Brain microvascular endothelial cell (primary cell): ENCODE measurements around the gene ALDH5A1.

Experiments used
- DNase-seq: peaks from one replicate; pipeline ENCODE4 v3.0.0-alpha.2; 2020
- H3K27ac ChIP-seq: fragments of 250-450 bp; sonication (Bioruptor Pico); 2 replicates; pipeline ENCODE4 v1.5.1; 2020; ENCODE audit warnings: mild to moderate bottlenecking, moderate library complexity
- H3K27me3 ChIP-seq: fragments of 250-450 bp; sonication (Bioruptor Pico); replicated peaks from 2 replicates; pipeline ENCODE4 v1.5.1; 2020; ENCODE audit warnings: mild to moderate bottlenecking
- H3K36me3 ChIP-seq: fragments of 250-450 bp; sonication (Bioruptor Pico); replicated peaks from 2 replicates; pipeline ENCODE4 v1.5.1; 2020; ENCODE audit warnings: mild to moderate bottlenecking
- H3K4me3 ChIP-seq: 2 replicates; pipeline ENCODE4 v1.5.1; 2011; ENCODE audit warnings: low read depth, mild to moderate bottlenecking, control low read depth, low read length, moderate library complexity
- in situ Hi-C: cut with HindIII; loops from 2 replicates; pipeline ENCODE4 v1.10.0; 2017; ENCODE audit warnings: low sequenced_read_pairs, low pct_ligation_motif_present
- TF ChIP-seq, protein P1 (sequence below): IDR thresholded peaks from 2 replicates; pipeline ENCODE4 v1.5.1; 2011; ENCODE audit warnings: low read depth, mild to moderate bottlenecking, moderate library complexity, low read length, control low read depth, inconsistent platforms; ENCODE audit errors: missing control alignments

Gene ALDH5A1

DNA sequence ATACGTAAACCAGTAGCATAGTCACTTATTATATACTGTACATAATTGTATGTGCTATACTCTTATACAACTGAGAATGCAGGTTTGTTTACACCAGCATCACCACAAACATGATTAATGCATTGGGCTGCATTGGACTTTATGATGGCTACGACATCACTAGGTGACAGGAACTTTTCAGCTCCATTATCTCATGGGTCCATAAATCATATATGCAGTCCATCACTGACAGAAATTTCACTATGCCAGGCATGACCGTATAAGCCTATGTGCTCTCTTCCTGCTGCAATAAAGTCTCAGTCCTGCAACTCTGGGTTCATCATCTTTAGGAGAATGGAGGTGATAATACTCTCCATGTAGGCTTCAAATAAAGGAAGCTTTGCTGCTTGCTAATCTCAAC, 45.4 kb downstream of the ALDH5A1 start:
- no peak overlapping the region for H3K4me3 ChIP-seq
- in situ Hi-C loops = no loop called here
- H3K27me3 ChIP-seq = no peaks in the 10 kb centered on the region
- H3K27ac ChIP-seq = no peak overlapping the region
- H3K36me3 ChIP-seq = no peaks in the 10 kb centered on the region
- no peak for DNase-seq
- TF ChIP-seq, protein P1, sequence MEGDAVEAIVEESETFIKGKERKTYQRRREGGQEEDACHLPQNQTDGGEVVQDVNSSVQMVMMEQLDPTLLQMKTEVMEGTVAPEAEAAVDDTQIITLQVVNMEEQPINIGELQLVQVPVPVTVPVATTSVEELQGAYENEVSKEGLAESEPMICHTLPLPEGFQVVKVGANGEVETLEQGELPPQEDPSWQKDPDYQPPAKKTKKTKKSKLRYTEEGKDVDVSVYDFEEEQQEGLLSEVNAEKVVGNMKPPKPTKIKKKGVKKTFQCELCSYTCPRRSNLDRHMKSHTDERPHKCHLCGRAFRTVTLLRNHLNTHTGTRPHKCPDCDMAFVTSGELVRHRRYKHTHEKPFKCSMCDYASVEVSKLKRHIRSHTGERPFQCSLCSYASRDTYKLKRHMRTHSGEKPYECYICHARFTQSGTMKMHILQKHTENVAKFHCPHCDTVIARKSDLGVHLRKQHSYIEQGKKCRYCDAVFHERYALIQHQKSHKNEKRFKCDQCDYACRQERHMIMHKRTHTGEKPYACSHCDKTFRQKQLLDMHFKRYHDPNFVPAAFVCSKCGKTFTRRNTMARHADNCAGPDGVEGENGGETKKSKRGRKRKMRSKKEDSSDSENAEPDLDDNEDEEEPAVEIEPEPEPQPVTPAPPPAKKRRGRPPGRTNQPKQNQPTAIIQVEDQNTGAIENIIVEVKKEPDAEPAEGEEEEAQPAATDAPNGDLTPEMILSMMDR = no peak

DNA sequence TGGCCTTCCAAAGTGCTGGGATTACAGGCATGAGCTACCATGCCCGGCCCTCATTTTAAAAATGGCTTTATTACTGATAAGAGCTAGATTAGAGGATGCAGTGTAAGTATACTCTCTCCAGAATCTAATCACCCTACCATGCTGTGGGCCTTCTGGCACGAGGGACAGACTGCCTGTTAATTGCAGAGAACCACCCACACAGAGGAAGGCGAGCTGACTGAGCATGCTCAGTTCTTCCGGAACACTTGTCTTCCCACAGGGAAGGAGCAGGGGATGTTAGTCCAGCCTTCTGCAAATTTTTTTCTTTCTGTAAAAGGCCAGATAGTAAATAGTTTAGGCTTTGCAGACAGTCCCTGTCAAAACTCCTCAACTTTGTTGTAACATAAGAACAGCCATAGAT, 48.9 kb downstream of the ALDH5A1 start:
- H3K27ac ChIP-seq = no peak overlapping the region
- in situ Hi-C loops = no loop called here
- DNase-seq = no peak
- no peaks in the 10 kb centered on the region for H3K27me3 ChIP-seq
- H3K4me3 ChIP-seq = no peak overlapping the region
- TF ChIP-seq, protein P1 = no peak
- H3K36me3 ChIP-seq = no peaks in the 10 kb centered on the region

GRCh38 chr6:24545183-24545582, 50.4 kb downstream of the ALDH5A1 start:
- in situ Hi-C loops = no loop called here
- Histone ChIP-seq H3K27ac (no peak overlapping the region), H3K4me3 (no peak overlapping the region), H3K27me3 (no peaks in the 10 kb centered on the region), H3K36me3 (no peaks in the 10 kb centered on the region)
- no peak for DNase-seq
- TF ChIP-seq, protein P1 = no peak

DNA sequence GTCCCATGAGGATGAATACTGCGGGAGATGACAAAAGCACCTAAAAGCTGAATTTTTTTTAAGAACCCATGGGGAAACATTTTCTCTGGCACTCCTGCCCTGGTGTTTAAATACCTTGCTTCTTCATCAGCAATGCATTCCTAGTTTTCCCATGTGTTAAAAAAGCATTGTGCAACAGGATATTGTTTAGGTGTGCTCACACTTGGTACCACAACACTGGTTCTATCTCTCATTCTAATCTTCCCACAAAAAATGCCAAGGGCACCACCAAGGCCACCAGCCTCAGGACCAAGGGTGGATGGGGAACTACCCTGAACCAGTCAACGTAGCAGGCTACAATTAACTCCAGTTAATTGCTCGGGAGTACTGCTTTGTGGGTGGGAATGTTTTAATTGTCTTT, 50.9 kb downstream of the ALDH5A1 start:
- Histone ChIP-seq H3K27me3 (no peaks in the 10 kb centered on the region), H3K27ac (no peak overlapping the region), H3K36me3 (no peaks in the 10 kb centered on the region), H3K4me3 (no peak overlapping the region)
- TF ChIP-seq, protein P1 = no peak
- no peak for DNase-seq
- in situ Hi-C loops = no loop called here

GRCh38 chr6:24546439-24546838, 51.7 kb downstream of the ALDH5A1 start:
- DNase-seq = no peak
- no peak overlapping the region for H3K4me3 ChIP-seq
- TF ChIP-seq, protein P1 = no peak
- H3K27me3 ChIP-seq = no peaks in the 10 kb centered on the region
- no peak overlapping the region for H3K27ac ChIP-seq
- no peaks in the 10 kb centered on the region for H3K36me3 ChIP-seq
- in situ Hi-C loops = no loop called here

GRCh38 chr6:24547243-24547642, 52.5 kb downstream of the ALDH5A1 start:
- in situ Hi-C loops = no loop called here
- H3K4me3 ChIP-seq = no peak overlapping the region
- H3K27me3 ChIP-seq = no peaks in the 10 kb centered on the region
- TF ChIP-seq, protein P1 = peak; percentile 5
- H3K27ac ChIP-seq = no peak overlapping the region
- DNase-seq = no peak
- no peaks in the 10 kb centered on the region for H3K36me3 ChIP-seq
